ENCODE measurements around the gene RAPGEF3.

DNA sequence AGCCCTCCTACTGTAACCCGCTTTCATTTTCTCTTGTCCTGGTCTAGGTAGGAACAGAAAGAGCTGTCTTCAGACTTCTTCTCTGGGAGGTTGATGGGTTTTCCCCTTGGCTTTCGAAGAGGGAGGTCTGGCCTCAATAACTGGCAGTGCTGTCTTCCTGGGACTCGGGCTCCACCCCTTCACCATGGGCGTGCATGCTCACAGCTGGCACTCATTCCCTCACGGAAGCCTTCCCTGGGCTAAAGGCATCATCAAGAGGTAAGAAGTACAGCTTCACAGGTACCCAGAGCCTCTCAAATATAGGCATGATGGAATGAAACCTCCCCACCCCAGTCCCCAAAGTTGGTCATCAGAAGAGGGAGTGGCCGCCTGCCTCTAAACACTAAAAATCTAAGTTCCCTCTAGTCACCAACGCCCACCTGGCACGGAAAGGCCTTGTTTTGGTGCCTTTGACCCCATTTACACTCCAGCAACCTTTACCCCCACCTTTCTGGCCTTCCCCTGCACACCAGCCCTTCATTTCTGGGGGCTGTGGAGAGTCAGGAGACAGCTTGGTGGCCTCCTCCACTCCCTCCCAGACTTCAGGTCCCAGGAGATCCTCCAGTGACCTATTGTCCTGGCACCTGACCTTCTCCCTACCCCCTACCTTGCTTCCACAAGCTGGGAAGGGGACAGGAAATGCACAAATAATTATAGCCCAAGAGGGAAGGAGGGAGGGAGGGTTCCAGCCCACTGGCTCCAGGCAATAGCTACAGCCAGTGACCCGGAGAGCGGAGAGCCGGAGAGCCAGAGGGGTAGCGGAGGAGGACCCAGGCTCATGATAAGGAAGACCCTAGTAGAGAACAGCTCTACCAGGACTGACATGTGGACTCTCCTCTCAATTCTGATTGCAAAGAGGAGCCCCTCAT, 2.8 kb downstream of the RAPGEF3 start:
- TF ChIP-seq POLR2A (IDR thresholded peaks at IDR 0.05; ENCODE audit: low read length) (no peak), GATA1 (IDR thresholded peaks at IDR 0.05; ENCODE audit: low read depth, low read length) (no peak)

All from erythroblast (primary cell).